22Rv1 (cell line): ENCODE data around the gene KCNQ1.

ENCODE experiments used
- CTCF ChIP-seq: fragments of 450-650 bp; IDR thresholded peaks from 2 replicates; pipeline ENCODE4 v1.5.1; 2017; ENCODE audit warnings: mild to moderate bottlenecking
- ZFX ChIP-seq: fragments of 450-650 bp; IDR thresholded peaks from 2 replicates; pipeline ENCODE4 v1.6.1; 2017; ENCODE audit warnings: antibody characterized with exemption, borderline replicate concordance

- TF ChIP-seq CTCF (no peak), ZFX (no peak)
Measured at GRCh38 chr11:2806351-2807024, 361.7 kb downstream of the KCNQ1 start.
